Caco-2 (cell line): ENCODE results near the gene MN1. TPM values are rescaled to one million over a fixed set of nuclear protein-coding genes. Genes with fewer than 3 reads are reported as not detected.
A peak's percentile ranks its signal among the peaks of the same experiment; 100 is the strongest.

Experiments
- BruUV-seq: library from RNA; stranded (reverse); fragments of 400-500 nt; replicated peaks from 2 replicates; lab custom pipeline; 2021; lab: Mats Ljungman, UMichigan
- CTCF ChIA-PET: fragments of 300-600 bp; sonication (Branson Sonifier 250); formaldehyde crosslinking; loops from one replicate; lab custom pipeline; 2022; ENCODE audit warnings: antibody characterized with exemption; lab: Charles Lee
- POLR2A ChIA-PET: fragments of 300-600 bp; sonication (Branson Sonifier 250); formaldehyde crosslinking; loops from one replicate; lab custom pipeline; 2022; ENCODE audit warnings: antibody characterized with exemption; lab: Charles Lee
- DNase-seq, 2 experiments: peaks; one replicate each; pipeline versions ENCODE4 v3.0.0 to v3.0.0-alpha.2; 2020 to 2022
- H3K27me3 ChIP-seq: replicated peaks from 2 replicates; pipeline ENCODE4 v1.6.0; 2011; ENCODE audit warnings: low read length; ENCODE audit not compliant: control insufficient read depth, insufficient read depth
- H3K36me3 ChIP-seq: 2 replicates; pipeline ENCODE4 v1.5.1; 2011; ENCODE audit warnings: low read length; ENCODE audit not compliant: control insufficient read depth, insufficient read depth
- H3K4me1 ChIP-seq: fragments of 250-450 bp; sonication (Bioruptor Pico); 2 replicates; pipeline ENCODE4 v1.5.1; 2020; ENCODE audit warnings: mild to moderate bottlenecking
- H3K4me3 ChIP-seq: 2 replicates; pipeline ENCODE4 v1.5.1; 2011; ENCODE audit warnings: low read depth, mild to moderate bottlenecking, control low read depth, low read length
- H3K9me3 ChIP-seq: fragments of 250-450 bp; sonication (Bioruptor Pico); 2 replicates; pipeline ENCODE4 v1.5.1; 2020; ENCODE audit warnings: mild to moderate bottlenecking, moderate library complexity
- H3K27ac Mint-ChIP-seq: one replicate; pipeline ENCODE4 v1.8.0; 2022; ENCODE audit warnings: mixed read lengths; ENCODE audit not compliant: unreplicated experiment
- H3K27me3 Mint-ChIP-seq: one replicate; pipeline ENCODE4 v1.8.0; 2022; ENCODE audit warnings: mixed read lengths; ENCODE audit not compliant: insufficient read depth, unreplicated experiment
- H3K36me3 Mint-ChIP-seq: one replicate; pipeline ENCODE4 v1.8.0; 2022; ENCODE audit warnings: mild to moderate bottlenecking, mixed read lengths; ENCODE audit not compliant: insufficient read depth, unreplicated experiment
- H3K4me1 Mint-ChIP-seq: one replicate; pipeline ENCODE4 v1.8.0; 2022; ENCODE audit warnings: low read depth, mixed read lengths; ENCODE audit not compliant: unreplicated experiment
- H3K4me3 Mint-ChIP-seq: one replicate; pipeline ENCODE4 v1.8.0; 2022; ENCODE audit warnings: mild to moderate bottlenecking, moderate library complexity, mixed read lengths; ENCODE audit not compliant: unreplicated experiment
- H3K9me3 Mint-ChIP-seq: one replicate; pipeline ENCODE4 v1.8.0; 2022; ENCODE audit warnings: mixed read lengths; ENCODE audit not compliant: unreplicated experiment
- CTCF ChIP-seq, 2 experiments: fragments of 200-600 bp in 1 of 2; IDR thresholded peaks; 1 replicate in 1 of 2; 2 replicates in 1 of 2; pipeline versions ENCODE4 v1.5.1 to v1.8.0; 2011 to 2022; ENCODE audit warnings: antibody characterized with exemption in 1 of 2, control low read depth in 1 of 2, inconsistent platforms in 1 of 2, low read depth in 1 of 2, low read length in 1 of 2, mild to moderate bottlenecking in 1 of 2, moderate library complexity in 1 of 2; ENCODE audit not compliant: insufficient read depth in 1 of 2, severe bottlenecking in 1 of 2, unreplicated experiment in 1 of 2
- intact Hi-C: fragments of 100-400 bp; cut with micrococcal nuclease; formaldehyde crosslinking; loops from one replicate; pipeline ENCODE4 v1.10.0; 2022; ENCODE audit not compliant: unreplicated experiment
- total RNA-seq: library from RNA; stranded (reverse); gene quantifications from 2 replicates; pipeline ENCODE4 v1.2.3, GENCODE V29; 2022

Gene MN1
- total RNA-seq, 1 experiment from 2014 or later = 0.32 TPM

- no peak for TF ChIP-seq CTCF (IDR thresholded peaks at IDR 0.05; ENCODE audit: insufficient read depth in 1 of 2, low read depth in 1 of 2, low read length in 1 of 2, severe bottlenecking in 1 of 2, unreplicated experiment in 1 of 2)
- no peak overlapping the region for H3K4me3 ChIP-seq
- CTCF ChIA-PET = no interaction called here
- no peaks in the 10 kb centered on the region; the same call in 1 of the 2 replicates for H3K36me3 ChIP-seq
- POLR2A ChIA-PET = no interaction called here
- H3K9me3 Mint-ChIP-seq = no peaks in the 10 kb centered on the region
- no peak overlapping the region for H3K4me3 Mint-ChIP-seq
- no peak for DNase-seq
- no peaks in the 10 kb centered on the region for H3K4me1 ChIP-seq
- BruUV-seq = no TSS peak
- no peaks in the 10 kb centered on the region for H3K9me3 ChIP-seq
- H3K27me3 Mint-ChIP-seq = peaks cover 8% of the 10 kb centered on the region
- H3K27ac Mint-ChIP-seq = no peak overlapping the region
- intact Hi-C loops = loop anchor here (10.0 kb wide), 2 partner anchors 174 to 1134 kb away; no protein-coding TSS in a partner anchor
- H3K4me1 Mint-ChIP-seq = peaks cover 6% of the 10 kb centered on the region
- no peaks in the 10 kb centered on the region for H3K27me3 ChIP-seq
- no peaks in the 10 kb centered on the region for H3K36me3 Mint-ChIP-seq
Observed at GRCh38 chr22:27808451-27809225, 7.1 kb upstream of the MN1 start.

- no peak overlapping the region for H3K4me3 ChIP-seq
- Mint-ChIP-seq H3K27me3 (peaks cover 10% of the 10 kb centered on the region), H3K27ac (no peak overlapping the region), H3K9me3 (no peaks in the 10 kb centered on the region), H3K36me3 (no peaks in the 10 kb centered on the region), H3K4me3 (no peak overlapping the region), H3K4me1 (peaks cover 6% of the 10 kb centered on the region)
- no TSS peak for BruUV-seq
- no peaks in the 10 kb centered on the region for H3K4me1 ChIP-seq
- no peaks in the 10 kb centered on the region for H3K27me3 ChIP-seq
- TF ChIP-seq CTCF (IDR thresholded peaks at IDR 0.05; ENCODE audit: insufficient read depth in 1 of 2, low read depth in 1 of 2, low read length in 1 of 2, severe bottlenecking in 1 of 2, unreplicated experiment in 1 of 2) = no peak
- no peaks in the 10 kb centered on the region for H3K9me3 ChIP-seq
- intact Hi-C loops = loop anchor here (10.0 kb wide), 2 partner anchors 171 to 1131 kb away; no protein-coding TSS in a partner anchor
- ChIA-PET POLR2A (no interaction called here), CTCF (no interaction called here)
- no peaks in the 10 kb centered on the region; the same call in 1 of the 2 replicates for H3K36me3 ChIP-seq
- DNase-seq = no peak
Observed at GRCh38 chr22:27805841-27806240, 4.3 kb upstream of the MN1 start.

- Mint-ChIP-seq H3K4me1 (peaks cover 6% of the 10 kb centered on the region), H3K36me3 (no peaks in the 10 kb centered on the region), H3K27ac (no peak overlapping the region), H3K4me3 (no peak overlapping the region), H3K27me3 (peaks cover 10% of the 10 kb centered on the region), H3K9me3 (no peaks in the 10 kb centered on the region)
- intact Hi-C loops = loop anchor here (1.0 to 10.0 kb wide), 3 partner anchors 170 to 1130 kb away; no protein-coding TSS in a partner anchor
- peak; percentile 66 to 74 for DNase-seq
- ChIA-PET POLR2A (no interaction called here), CTCF (interaction anchor here (1.0 to 1.5 kb wide), 2 partner anchors 14 to 395 kb away, joined by 3 to 4 read pairs; no protein-coding TSS in a partner anchor)
- TF ChIP-seq CTCF (IDR thresholded peaks at IDR 0.05; ENCODE audit: insufficient read depth in 1 of 2, low read depth in 1 of 2, low read length in 1 of 2, severe bottlenecking in 1 of 2, unreplicated experiment in 1 of 2) = peak; percentile 61 to 69
- Histone ChIP-seq H3K4me3 (no peak overlapping the region), H3K4me1 (no peaks in the 10 kb centered on the region), H3K36me3 (no peaks in the 10 kb centered on the region), H3K9me3 (no peaks in the 10 kb centered on the region), H3K27me3 (peaks cover 2% of the 10 kb centered on the region)
- no TSS peak for BruUV-seq
Observed at GRCh38 chr22:27804470-27805297, 3.1 kb upstream of the MN1 start.
